Esophagus squamous epithelium (tissue), 5 donors: ENCODE measurements around the gene C2orf69. TPM values are rescaled to one million over a fixed set of nuclear protein-coding genes. Genes with fewer than 3 reads are reported as not detected.

Source experiments
- DNase-seq: peaks from one replicate; lab custom pipeline; 2025; lab: John Stamatoyannopoulos, UW
- H3K27ac ChIP-seq, 4 donors: fragments of 200-600 bp; sonication (generic); one replicate each; pipeline ENCODE4 v1.5.1; 2016 to 2019; ENCODE audit warnings: mild to moderate bottlenecking in 1 of 4
- H3K27me3 ChIP-seq, 4 donors: fragments of 200-600 bp; sonication (generic); 1 replicate in 3 of 4; 2 replicates in 1 of 4; pipeline versions ENCODE4 v1.5.1 to v1.6.0; 2017 to 2021; ENCODE audit warnings: antibody characterized with exemption in 1 of 4
- H3K36me3 ChIP-seq, 3 donors: fragments of 200-600 bp; sonication (generic); one replicate each; pipeline ENCODE4 v1.5.1; 2016 to 2019
- H3K4me1 ChIP-seq, 3 donors: fragments of 200-600 bp; sonication (generic); one replicate each; pipeline ENCODE4 v1.5.1; 2017 to 2019
- H3K4me3 ChIP-seq, 4 donors: fragments of 200-600 bp; sonication (generic); 1 replicate in 3 of 4; 2 replicates in 1 of 4; pipeline ENCODE4 v1.5.1; 2016 to 2019; ENCODE audit warnings: mild to moderate bottlenecking in 2 of 4, moderate library complexity in 1 of 4
- H3K9me3 ChIP-seq, 3 donors: fragments of 200-600 bp; sonication (generic); one replicate each; pipeline ENCODE4 v1.5.1; 2016 to 2019
- POLR2A ChIP-seq, 4 donors: fragments of 450-650 bp; IDR thresholded peaks; one replicate each; pipeline ENCODE4 v1.6.1; 2017; ENCODE audit warnings: antibody characterized with exemption in 4 of 4, mild to moderate bottlenecking in 4 of 4, moderate library complexity in 3 of 4
- WGBS, 2 donors: methylation state at CpG; one replicate each; pipeline ENCODE4 v1.1.5; 2018; 5-methylcytosine and 5-hydroxymethylcytosine counted together
- intact Hi-C: fragments of 100-400 bp; cut with DNase I; formaldehyde crosslinking; loops from one replicate; pipeline ENCODE4 v1.15.0; 2022
- total RNA-seq, 4 donors: library from RNA; depleted of rRNA; stranded (reverse); fragments of >200 nt; gene quantifications; one replicate each; pipeline ENCODE4 v1.1.0, GENCODE V29; 2016
- TF ChIP-seq, protein P1 (sequence below), 6 experiments: fragments of 450-650 bp in 4 of 6; fragments of 200-600 bp in 2 of 6; sonication (generic) in 2 of 6; IDR thresholded peaks; one replicate each; pipeline ENCODE4 v1.5.1; 2016 to 2019; ENCODE audit warnings: antibody characterized with exemption in 6 of 6, mild to moderate bottlenecking in 4 of 6, moderate library complexity in 4 of 6
- donor health status: DM: yes; HTN: yes; CAD: no.

The C2orf69 gene, protein sequence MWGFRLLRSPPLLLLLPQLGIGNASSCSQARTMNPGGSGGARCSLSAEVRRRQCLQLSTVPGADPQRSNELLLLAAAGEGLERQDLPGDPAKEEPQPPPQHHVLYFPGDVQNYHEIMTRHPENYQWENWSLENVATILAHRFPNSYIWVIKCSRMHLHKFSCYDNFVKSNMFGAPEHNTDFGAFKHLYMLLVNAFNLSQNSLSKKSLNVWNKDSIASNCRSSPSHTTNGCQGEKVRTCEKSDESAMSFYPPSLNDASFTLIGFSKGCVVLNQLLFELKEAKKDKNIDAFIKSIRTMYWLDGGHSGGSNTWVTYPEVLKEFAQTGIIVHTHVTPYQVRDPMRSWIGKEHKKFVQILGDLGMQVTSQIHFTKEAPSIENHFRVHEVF
- 10 to 100 TPM in 2 of 4 donors, 1 to 10 TPM in 2; 6.1 to 10.7 (median 9.6) TPM for total RNA-seq

DNA sequence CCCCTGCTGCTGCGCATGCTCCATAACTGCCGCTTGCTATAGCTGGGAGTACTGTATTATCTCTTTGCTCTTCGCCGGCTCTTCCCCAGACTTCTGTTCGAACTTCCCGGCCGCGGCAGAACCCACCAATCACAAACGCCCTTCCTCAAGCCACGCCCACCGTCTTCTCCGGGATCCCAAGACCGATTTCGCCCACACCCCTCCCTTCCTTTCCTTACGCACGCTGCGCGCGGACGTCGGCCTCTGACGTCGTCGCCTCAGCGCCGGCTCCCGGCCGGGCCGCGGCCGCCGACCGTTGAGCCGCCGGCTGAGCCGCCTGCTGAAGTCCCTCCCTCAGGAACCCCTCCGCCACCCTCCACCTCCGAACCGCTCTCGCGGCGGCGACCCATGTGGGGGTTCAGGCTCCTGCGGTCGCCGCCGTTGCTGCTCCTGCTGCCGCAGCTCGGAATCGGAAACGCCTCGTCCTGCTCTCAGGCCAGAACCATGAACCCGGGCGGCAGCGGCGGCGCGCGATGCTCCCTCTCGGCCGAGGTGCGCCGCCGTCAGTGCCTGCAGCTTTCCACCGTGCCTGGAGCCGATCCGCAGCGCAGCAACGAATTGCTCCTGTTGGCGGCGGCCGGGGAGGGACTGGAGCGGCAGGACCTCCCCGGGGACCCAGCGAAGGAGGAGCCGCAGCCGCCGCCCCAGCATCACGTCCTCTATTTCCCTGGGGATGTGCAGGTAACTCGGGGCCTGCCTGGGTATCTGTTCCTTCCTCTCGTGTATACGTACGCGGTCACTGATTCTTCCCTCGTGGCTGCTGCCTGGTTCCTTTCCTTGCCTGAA is at the start of gene C2orf69:
C2orf69 (plus strand) TSS at position 242 of the 825 bp plus-strand sequence; CDS start at position 388, 146 bp downstream.
- intact Hi-C loops = no loop called here
- peak within 1 kb of the TSS; percentile 86 to 99 (median 90) for H3K4me3 ChIP-seq

DNA sequence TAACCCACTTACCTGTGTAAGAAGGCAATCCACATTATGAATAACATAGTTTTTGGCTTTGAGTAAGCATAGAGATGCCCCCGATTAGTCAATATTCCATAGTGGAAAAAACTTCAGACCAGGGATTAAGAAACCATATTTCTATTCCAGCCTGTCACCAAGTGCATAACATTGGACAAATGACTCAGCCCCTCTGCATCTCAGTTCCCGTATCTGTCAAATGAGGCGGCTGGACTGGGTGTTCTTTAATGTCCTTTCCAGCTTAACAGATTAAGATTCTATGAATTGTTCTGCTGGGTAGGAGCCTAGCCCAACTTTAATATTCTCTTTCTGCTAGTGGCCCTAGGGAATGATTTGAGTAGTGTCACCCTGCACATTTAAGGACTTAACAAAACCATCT is 48.3 kb upstream of the C2orf69 start:
- peaks cover 0 to 5% (median 0%) of the 10 kb centered on the region in 4 donors for H3K27me3 ChIP-seq
- no peaks in the 10 kb centered on the region for H3K9me3 ChIP-seq
- no peak for TF ChIP-seq POLR2A (IDR thresholded peaks at IDR 0.05)
- TF ChIP-seq, protein P1, sequence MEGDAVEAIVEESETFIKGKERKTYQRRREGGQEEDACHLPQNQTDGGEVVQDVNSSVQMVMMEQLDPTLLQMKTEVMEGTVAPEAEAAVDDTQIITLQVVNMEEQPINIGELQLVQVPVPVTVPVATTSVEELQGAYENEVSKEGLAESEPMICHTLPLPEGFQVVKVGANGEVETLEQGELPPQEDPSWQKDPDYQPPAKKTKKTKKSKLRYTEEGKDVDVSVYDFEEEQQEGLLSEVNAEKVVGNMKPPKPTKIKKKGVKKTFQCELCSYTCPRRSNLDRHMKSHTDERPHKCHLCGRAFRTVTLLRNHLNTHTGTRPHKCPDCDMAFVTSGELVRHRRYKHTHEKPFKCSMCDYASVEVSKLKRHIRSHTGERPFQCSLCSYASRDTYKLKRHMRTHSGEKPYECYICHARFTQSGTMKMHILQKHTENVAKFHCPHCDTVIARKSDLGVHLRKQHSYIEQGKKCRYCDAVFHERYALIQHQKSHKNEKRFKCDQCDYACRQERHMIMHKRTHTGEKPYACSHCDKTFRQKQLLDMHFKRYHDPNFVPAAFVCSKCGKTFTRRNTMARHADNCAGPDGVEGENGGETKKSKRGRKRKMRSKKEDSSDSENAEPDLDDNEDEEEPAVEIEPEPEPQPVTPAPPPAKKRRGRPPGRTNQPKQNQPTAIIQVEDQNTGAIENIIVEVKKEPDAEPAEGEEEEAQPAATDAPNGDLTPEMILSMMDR (IDR thresholded peaks at IDR 0.05) = no peak
- H3K4me3 ChIP-seq = no peak overlapping the region
- no peaks in the 10 kb centered on the region for H3K36me3 ChIP-seq
- 30 to 52% methylated on average over 3 of the region's 3 CpGs for WGBS, 2 donors
- no peak for DNase-seq
- no peak overlapping the region for H3K27ac ChIP-seq
- intact Hi-C loops = no loop called here
- H3K4me1 ChIP-seq = no peaks in the 10 kb centered on the region

More for the DNA sequence above, at the start of gene C2orf69:
- no peaks in the 10 kb centered on the region for H3K9me3 ChIP-seq
- DNase-seq = peak; percentile 71
- H3K27me3 ChIP-seq = no peaks in the 10 kb centered on the region
- H3K4me1 ChIP-seq = peaks cover 14 to 39% (median 16%) of the 10 kb centered on the region in 3 donors
- TF ChIP-seq, protein P1 (IDR thresholded peaks at IDR 0.05) = peak in 2 of 6 experiments; percentile 5 to 6
- TF ChIP-seq POLR2A (IDR thresholded peaks at IDR 0.05) = peak in 3 of 4 donors; percentile 13 to 90 (median 74)
- H3K36me3 ChIP-seq = peaks cover 0 to 6% (median 0%) of the 10 kb centered on the region in 3 donors
- H3K27ac ChIP-seq = peak within 1 kb of the TSS; percentile 98 to 99 (median 98)
- WGBS, 2 donors = 1 to 2% methylated on average over 32 to 48 of the region's 85 CpGs

DNA sequence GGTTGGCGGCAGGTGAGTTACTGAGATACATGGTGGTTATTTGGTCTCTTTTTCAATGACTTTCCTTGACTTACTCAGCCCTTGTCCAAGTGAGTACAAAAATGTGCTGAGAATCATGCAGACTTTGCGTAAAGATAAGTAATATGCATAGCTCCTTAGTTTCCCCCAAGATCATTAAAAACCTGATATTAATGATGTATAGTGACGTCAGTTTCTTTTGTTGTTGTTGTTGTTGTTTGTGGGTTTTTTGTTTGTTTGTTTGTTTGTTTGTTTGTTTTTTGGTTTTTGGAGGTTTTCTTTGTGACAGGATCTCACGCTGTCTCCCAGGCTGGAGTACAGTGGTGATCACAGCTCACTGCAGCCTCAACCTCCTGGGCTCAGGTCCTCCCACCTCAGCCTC is 45.2 kb upstream of the C2orf69 start:
- no peaks in the 10 kb centered on the region for H3K36me3 ChIP-seq
- H3K9me3 ChIP-seq = no peaks in the 10 kb centered on the region
- WGBS, 2 donors = 89 to 93% methylated on average over 4 of the region's 4 CpGs
- intact Hi-C loops = no loop called here
- no peak for TF ChIP-seq POLR2A (IDR thresholded peaks at IDR 0.05)
- TF ChIP-seq, protein P1 (IDR thresholded peaks at IDR 0.05) = no peak
- no peak overlapping the region for H3K27ac ChIP-seq
- no peaks in the 10 kb centered on the region for H3K4me1 ChIP-seq
- H3K27me3 ChIP-seq = peaks cover 0 to under 1% (median 0%) of the 10 kb centered on the region in 4 donors
- no peak overlapping the region for H3K4me3 ChIP-seq
- DNase-seq = no peak

DNA sequence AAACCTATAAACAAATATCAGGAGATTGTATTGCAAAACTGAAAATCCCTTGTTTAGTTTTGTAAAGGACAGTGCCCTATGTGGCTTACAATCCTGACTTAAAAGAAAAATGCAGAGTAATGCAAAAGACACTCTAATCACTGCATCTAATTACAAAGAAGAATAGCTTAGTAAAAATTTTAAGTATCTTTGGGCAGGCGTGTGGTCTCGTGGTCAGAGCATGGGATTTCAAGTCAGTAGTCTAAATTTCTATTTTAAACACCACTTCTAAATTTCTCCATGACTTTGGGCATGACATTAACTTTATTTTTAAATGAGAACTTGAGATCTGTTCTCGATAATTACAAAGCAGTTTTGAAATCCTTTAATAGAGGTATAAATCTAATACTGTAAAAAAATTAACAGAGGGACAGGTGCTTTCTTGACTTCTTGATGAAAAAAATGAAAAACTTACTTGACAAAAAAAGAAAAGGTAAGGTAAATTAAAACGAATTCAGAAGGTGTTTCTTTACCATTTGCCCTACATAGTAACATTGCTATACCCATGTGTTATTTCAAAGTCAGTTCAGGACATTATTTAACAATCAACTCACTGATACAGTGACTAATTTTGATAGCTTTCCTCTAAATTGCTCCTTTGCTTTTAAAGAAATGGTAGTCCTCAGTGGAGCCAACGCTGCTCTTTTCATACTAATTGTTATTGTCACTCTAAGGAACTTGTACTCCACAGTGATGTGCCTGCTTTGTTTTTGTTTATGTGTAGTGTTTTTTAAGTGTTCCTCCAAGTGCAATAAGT is 42.5 kb upstream of the C2orf69 start:
- TF ChIP-seq, protein P1 (IDR thresholded peaks at IDR 0.05) = no peak
- TF ChIP-seq POLR2A (IDR thresholded peaks at IDR 0.05) = no peak
- intact Hi-C loops = no loop called here
- 52 to 53% methylated on average over 5 of the region's 5 CpGs for WGBS, 2 donors

More for the DNA sequence above, 42.5 kb upstream of the C2orf69 start:
- Histone ChIP-seq H3K4me3 (no peak overlapping the region), H3K36me3 (no peaks in the 10 kb centered on the region), H3K27ac (no peak overlapping the region), H3K27me3 (peaks cover 0 to 3% (median 0%) of the 10 kb centered on the region in 4 donors), H3K4me1 (no peaks in the 10 kb centered on the region), H3K9me3 (peaks cover 0 to 4% (median 2%) of the 10 kb centered on the region in 3 donors)
- DNase-seq = no peak
